GM15510 (cell line): ENCODE data around the gene OTOP2.

ENCODE experiments used
- POLR2A ChIP-seq: IDR thresholded peaks from 3 replicates; pipeline ENCODE4 v1.6.1; 2011; ENCODE audit warnings: borderline replicate concordance; ENCODE audit not compliant: insufficient read length; ENCODE audit errors: extremely low read depth

Gene OTOP2

DNA sequence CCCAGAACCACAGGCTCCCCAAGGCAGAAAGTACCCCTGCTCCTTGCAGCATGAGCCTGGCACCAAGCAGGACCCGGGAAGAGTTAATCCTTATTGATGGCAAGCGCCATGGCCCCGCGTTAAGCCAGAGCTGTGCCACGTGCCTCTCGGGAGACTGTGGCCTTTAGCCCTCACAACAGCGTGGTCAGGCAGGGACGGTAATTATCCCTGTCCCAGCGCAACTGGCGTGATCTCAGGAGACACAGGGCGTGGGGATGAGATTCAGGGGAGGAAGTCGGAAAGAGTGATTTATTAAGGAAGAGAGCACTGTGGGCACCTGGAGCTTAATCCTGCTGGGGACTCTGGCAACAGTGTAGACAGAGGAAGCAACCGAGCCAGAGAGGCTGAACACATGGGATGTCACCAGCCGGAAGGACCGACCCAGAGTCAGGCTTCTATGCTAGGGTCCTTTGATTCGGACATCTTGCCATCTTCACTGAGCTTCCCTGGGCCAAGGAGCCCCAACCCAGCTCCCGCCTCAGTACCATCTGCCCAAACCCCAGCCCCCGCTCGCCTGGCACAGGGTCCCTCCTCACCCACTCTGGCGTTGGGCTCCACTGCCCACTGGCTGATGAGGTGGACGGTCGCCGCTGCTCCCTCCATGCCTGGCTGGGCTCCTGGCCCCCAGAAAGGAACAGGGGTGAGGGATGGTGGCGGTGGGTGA lies 28.5 kb downstream of the OTOP2 start:
- TF ChIP-seq POLR2A = no peak

DNA sequence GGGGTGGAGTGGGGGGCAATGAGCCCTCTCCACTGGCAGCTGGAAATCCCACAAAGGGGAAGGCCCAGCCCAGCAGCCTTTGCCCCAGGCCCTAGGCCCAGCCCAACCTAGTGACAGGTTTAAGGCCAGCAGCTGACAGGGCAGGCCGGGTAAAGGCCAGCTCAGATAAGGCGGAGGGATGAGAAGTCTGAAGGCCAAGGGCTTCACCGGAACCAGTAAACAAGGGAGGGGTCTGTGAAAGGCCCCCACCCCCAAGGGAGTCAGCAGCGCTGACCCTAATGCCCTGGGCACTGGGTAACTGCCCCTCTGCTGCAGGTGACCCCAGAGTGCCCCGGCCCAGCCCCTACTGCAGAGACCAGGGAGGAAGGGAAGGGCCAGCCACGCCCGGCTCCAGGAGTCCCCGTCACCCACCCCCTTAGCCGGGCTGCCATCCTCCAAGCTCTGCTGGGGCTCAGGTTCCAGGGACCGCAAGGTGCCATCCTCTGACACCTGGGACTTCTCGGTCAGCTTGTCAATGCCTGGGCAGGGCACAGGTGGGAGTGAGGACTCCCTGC lies 29.1 kb downstream of the OTOP2 start:
- TF ChIP-seq POLR2A = no peak

DNA sequence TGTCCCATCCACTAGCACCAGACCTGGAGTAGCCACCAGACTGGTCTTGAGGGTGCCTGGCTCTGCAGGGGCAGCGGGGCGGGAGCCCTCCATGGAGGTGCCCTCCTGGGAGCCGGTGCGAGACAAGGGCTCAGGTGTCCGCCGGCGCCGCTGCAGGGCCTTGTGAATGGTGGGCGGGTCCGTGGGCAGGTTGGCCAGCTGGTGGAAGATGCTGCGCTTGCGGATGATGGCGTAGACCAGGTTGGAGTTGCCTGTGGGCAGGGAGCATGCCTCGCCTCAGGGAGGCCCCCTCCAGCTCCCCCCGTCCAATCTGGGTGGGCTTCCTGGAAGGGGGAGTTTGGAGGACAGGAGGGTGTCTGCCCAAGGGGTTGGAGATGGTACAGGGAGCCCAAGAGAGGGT lies 30.0 kb downstream of the OTOP2 start:
- TF ChIP-seq POLR2A = no peak

DNA sequence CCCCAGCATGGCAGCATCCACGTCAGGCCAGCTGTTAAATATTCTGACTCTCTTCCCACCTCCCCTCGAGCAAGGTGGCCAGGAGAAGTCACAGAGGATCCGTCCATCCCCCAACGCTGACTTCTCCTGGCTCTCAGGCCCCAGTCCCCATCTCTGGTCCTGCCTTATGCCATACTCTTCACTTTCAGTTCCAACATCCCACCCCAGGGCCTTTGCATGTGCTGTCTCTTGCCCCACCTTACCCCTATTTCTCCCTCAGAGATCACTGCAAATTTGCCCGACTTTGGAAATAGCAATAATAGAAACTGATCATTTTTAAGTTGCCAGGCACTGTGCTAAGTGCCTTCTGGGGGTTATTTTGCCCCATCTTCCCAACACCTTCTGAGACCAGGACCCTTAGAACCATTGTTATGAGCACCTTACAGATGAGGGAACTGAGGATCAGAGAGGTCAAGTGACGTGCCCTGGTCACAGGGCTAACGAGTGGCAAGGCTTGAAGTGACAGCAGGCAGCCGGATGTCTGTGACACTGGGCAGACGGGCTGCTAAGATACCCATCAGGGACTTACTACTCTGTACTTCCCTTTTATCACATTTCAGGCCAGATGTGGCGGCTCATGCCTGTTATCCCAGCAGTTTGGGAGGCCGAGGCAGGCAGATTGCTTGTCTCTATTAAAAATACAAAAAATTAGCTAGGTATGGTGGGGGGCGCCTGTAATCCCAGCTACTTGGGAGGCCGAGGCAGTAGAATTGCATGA lies 30.8 kb downstream of the OTOP2 start:
- TF ChIP-seq POLR2A = no peak

DNA sequence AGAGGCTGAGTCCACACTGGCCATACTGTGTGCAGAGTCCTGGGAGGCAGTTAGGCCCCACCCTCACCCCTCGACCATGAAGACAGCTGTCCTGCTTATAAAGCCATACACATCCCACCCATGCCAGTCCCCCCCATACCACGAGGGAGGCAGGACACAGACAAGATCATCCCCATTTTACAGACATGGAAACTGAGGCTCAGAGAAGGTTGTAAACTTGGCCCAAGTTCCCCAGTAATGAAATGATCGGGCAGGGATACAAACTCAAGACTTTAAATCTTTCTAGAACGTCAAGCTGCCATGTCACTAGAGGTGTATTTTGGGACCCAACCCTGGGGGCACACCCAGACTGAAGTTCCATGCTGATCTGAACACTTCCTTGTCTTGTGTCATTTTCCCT lies 32.0 kb downstream of the OTOP2 start:
- TF ChIP-seq POLR2A = no peak

DNA sequence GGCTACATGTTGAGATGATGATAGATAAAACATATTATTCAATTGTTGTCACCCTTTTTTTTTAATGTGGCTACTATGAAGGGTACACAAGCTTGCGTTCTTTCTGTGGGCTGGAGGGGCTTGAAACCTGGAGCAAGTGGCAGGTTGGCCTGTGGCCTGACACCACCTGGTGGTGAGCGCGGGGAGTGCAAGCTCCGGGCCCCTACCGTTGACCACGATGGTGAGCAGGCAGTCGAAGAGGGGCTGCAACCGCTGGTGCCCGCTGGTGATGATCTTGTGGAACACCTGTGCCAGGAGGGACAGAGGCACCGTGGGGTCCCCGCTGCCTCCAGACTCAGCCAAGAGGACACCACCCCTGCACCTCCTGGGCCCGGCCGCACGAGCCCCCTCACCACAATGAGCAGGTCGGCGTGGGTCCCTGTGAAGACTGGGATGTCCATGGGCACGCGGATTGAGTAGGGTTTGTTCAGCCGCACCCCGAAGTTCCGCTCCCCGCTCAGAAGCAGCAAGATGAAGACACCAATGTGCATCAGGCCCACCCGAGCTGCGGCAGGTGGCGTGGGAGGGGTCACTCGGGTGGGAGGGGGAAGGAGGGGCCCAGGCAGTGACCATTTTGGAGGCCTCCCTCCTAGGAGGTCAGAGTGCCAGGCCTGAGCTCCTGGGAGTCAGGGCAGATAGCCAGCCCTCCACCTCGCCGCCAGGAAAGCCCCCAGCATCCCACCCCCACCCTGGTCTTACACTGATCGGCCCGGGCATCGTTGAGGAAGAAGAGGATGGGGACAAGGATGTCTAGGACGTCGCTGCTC lies 34.1 kb downstream of the OTOP2 start:
- TF ChIP-seq POLR2A = no peak

DNA sequence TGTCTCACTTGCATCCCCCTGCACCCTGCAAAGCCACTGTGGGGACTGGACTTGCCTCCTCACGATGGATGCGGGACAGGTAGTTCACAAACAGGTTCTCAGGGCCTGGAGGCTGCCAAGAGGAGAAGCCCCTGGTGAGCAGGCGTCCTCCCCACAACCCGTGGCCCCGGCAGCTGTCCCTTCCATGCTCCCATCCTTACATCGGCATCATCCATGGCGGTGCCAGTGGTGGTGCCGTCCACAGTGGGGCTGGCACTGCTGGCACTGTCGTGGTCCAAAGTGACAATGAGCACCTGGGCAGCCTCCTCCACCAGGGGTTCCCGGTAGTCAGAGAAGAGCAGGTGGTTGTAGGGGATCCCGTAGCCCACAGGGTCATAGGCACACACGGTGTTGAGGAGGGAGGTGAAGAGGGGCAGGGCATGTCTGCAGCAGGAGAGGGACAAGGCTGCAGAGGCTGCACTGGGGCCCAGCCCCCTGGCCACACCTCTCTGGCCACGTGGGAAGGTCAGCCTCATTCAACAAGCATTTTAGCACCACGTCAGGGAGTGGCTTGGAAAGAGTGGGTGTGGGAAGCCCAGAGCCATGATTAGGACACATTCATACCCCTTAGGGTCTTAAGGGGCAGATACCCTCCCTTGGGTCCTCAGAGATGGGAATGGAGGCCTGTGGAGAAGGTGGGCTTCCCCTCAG lies 35.9 kb downstream of the OTOP2 start:
- no peak for TF ChIP-seq POLR2A

DNA sequence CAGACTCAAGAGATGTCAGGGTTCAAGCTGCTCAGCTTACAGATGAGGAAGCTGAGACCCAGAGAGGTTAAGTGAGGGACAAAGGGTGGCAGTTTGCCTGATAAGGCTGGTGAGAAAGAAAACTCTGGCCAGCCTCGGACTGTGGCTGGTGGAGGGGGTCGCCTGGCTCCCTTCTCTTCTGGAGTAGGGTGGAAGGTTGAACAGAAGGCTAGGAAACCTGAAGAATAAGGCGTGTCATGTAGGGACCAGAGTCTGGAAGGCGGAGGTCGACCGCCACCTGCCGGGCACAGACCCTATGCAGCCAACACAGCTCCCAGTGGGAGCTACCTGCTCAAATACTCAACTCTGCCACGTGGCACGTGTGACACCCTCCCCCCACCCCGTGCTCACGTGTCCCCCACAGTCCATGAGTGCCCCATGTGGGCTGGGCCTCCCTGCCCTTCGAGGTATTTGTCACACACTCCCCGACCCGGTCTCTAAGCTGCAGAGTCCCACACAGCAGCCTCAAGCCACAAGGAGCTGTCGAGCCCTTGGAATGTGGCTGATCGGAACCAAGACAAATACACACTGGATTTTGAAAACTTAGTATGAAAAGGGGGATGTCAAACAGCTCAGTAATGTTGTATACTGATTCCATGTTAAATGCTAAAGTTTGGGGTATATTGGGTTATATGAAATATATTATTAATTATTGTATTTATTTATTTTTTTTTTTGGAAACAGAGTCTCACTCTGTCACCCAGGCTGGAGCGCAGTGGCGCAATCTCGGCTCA lies 36.7 kb downstream of the OTOP2 start:
- TF ChIP-seq POLR2A = no peak

DNA sequence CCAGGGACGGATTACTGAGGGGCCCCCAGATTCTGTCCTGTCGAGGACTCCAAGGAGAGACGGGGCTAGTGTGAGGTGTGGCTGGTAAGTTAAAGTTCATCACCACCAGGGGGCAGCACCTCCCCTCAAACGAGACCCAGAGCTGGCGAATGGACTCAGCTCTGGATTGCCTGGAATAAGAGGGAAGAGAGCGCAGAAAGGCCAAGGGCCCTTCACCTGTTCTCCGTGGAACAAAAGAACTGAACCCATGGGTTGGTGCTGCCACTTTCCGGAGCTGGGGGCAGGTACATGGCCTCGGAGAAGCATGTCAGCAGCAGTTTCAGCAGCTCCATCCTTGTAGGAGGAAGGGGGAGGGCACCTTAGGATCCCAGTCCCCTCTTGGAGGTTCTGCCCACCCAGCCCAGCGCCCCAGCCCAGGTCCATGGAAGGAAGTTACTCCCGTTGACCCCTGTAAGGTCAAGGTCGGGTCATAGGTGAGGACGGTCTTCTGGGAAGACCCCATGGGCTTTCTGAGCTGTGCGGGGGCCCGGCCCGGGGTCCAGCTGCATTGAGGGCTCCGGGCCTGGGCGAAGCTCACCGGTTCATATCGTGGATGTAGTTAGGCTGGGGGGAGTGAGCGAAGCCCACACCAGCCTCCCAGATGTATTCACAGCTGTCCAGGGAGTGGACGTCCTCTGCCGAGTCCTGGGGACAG lies 37.7 kb downstream of the OTOP2 start:
- TF ChIP-seq POLR2A = no peak

DNA sequence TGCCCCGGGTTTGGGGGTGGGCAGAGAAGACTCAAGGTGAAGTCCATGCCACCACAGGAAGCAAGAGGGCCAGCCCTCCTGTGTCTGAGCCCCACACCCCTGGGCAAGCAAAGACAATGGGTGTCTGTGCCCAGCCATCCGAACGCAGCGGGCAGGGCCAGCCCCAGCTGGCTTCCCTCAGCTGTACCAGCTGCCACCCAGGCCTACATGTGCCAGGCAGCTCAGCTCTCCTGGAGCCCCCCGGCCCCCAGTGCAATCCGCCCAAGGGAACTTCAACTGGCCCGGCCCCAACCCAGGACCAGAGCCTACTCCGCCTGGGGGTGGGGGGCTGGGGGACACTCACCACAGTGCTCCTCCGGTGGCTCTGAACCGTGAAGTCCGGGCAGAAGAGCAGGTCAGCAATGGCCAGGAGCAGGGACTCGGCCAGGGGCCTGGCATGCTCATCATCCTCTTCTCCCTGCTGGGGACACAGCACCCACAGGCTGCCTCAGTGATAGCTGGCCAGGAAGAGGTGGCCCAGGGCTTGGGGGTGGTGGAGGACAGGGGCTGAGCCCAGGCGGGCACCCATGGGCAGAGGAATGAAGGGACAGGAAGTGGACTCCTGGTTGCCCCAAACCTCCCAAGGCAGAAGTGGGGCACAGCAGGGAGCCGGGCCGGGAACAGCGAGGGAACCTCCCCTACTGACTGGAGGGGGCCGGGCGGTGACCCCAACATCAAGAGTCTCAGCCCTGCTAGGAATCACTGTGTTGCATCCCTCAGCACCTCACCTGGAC lies 38.7 kb downstream of the OTOP2 start:
- no peak for TF ChIP-seq POLR2A

DNA sequence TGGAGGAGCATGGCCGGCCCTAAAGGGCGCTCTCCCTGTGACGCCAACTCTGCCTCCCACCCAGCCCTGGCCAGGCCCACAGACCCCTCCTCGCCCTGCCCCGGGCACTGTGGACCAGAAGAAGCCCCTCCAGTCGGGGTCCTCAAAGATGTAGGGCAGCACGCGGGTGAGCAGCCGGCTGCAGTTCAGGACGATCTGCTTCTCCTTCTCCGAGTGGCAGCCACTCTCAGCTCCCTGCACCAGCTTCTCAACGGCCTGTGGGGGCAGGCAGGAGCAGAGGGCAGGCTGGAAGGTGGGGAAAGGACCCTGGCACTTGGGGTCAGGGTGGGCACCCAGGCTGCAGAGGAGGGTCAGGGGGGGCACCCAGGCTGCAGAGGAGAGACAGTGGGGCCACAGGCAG lies 39.6 kb downstream of the OTOP2 start:
- no peak for TF ChIP-seq POLR2A

DNA sequence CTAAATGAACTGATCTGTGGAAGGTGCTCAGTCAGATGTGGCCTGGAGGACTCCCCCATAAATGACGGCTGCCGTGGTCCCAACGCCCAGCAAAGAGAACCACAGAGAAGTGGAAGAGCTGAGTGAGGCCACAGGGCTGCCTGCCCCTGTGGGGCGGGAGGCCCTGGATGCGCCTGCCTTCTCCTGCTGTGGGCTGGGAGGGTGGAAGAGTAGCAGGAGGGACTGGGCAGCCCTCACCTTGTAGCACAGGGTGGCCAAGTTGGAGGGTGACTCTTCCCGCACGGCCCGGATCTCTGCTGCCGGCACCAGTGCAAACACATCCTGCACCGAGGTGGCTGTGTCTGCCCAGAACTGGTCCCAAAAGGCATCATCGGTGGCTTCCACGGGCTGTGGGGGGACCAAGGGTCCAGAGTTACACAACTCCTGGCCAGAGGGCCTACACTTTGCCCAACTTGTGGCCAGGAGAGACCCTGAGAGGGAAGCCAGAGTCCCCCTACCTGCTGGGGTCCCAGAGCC lies 40.2 kb downstream of the OTOP2 start:
- TF ChIP-seq POLR2A = no peak

DNA sequence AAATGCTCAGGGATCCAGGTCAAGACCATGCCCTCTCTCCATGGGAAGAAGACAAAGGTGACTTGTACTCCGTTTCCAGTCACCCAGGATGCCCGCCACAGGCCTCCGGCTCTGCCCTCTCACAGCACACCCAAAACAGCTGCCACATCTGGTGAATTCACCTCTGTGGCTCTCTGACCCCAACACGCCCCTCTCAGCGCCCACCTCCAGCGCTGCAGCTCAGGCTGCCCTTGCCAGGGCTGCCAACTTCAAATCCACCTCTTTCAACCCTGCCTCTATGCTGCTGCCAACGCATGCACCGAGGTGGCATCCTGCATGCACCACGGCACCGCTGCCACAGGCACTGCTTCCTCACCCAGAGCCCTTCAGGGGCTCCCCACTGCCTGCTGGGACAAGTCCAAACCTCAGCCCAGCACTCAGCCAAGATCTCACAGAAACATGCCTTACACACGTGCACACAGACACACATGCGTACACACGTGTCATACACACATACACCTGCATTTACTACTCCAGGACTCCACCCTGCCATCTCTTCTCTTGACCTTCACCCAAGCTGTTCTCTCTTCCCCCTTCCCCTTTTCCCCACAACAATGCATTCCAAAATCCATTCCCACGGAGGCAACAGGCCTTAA lies 41.0 kb downstream of the OTOP2 start:
- no peak for TF ChIP-seq POLR2A

DNA sequence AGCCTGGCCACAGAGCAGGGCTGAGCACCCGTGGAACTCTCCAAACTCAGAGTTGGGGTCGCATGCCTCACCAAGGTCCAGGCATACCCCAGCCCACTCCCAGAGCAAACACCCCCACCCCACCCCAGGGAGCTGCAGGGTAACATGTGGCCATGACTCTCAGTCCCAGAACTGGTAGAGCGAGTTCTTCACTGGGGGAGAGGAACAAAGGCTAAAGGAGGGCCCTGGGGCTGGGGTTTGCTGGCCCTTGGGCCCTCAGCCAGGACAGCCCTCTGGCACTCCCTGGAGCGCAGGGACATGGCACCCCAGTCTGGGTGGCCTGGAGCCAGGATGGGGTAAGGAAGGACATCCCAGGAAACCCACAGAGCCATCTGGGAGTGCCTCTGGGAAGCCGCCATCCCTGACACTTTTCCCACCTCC lies 44.3 kb downstream of the OTOP2 start:
- TF ChIP-seq POLR2A = no peak
